Measurements from ENCODE around the gene RAPSN. TPM values are rescaled to one million over a fixed set of nuclear protein-coding genes. Genes with fewer than 3 reads are reported as not detected.

RAPSN gene
- total RNA-seq, 2 donors from 2014 or later, result 3.0 to 3.1 TPM

DNA sequence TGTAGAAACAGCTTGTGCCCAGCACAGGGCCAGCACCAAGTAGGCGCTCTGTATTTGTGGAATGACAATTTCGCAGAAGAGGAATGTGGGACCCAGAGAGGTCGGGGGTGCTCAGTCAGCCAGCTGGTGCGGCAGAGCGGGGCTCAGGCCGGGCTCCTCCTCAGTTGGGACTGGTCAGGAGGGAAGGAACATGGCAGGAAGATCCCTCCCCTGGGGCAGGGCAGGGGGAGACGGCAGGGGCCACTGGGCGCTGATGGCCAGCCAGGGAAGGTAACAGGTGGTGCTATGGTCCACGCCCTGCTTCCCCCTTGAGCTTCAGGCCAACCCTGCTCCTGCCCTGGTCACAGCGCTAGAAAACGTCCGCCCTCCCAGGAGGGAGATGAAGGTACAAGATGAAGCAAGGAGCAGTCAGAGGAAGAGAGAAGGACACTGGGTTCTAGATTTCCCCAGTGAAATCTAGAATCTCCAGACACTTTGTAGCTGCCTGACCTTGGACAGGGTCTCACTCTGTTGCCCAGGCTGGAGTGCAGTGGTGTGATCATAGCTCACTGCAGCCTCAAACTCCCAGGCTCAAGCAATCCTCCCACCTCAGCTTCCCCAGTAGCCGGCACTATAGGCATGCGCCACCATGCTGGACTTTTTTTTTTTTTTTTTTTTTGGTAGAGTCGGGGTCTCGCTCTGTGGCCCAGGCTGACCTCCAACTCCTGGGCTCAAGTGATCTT, 57.1 kb downstream of the RAPSN start:
- Mint-ChIP-seq H3K27me3 (no peaks in the 10 kb centered on the region), H3K27ac (peak overlapping the region; percentile 27), H3K4me3 (no peak overlapping the region), H3K36me3 (ENCODE audit: low read depth) (no peaks in the 10 kb centered on the region), H3K4me1 (peaks cover 22% of the 10 kb centered on the region)
- no peaks in the 10 kb centered on the region for H3K9me3 ChIP-seq (ENCODE audit: control insufficient read depth, low read length, poor library complexity, severe bottlenecking)
- DNase-seq (no peak), ATAC-seq (no peak)

DNA sequence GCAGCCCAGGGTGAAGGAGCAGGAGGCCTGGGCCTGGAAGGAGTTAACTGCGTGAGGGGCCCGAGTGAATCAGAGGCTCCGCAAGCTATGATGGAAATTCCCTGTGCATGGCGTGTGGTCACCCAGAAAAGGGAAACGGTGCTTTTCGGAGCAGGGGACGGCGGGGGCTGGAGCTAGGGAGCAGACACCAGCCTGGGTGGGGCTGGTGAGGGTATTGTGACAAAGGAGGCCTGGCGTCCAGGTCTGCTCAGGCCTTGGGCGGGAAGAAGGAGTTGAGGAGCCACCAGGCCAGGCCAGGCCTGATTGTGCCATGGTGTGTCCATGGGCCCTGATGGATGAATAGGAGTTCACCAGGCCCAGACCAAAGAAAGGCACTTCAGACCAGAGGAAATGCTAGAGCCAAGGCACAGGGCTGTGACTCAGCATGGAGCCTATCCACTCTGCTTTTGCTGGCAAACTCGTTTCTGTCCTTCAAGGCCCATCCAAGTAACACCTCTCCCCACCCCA, 57.8 kb downstream of the RAPSN start:
- Mint-ChIP-seq H3K27me3 (no peaks in the 10 kb centered on the region), H3K4me3 (no peak overlapping the region), H3K36me3 (ENCODE audit: low read depth) (no peaks in the 10 kb centered on the region), H3K27ac (peak overlapping the region; percentile 27), H3K4me1 (peaks cover 22% of the 10 kb centered on the region)
- no peaks in the 10 kb centered on the region for H3K9me3 ChIP-seq (ENCODE audit: control insufficient read depth, low read length, poor library complexity, severe bottlenecking)
- DNase-seq (no peak), ATAC-seq (peak; percentile 22)

DNA sequence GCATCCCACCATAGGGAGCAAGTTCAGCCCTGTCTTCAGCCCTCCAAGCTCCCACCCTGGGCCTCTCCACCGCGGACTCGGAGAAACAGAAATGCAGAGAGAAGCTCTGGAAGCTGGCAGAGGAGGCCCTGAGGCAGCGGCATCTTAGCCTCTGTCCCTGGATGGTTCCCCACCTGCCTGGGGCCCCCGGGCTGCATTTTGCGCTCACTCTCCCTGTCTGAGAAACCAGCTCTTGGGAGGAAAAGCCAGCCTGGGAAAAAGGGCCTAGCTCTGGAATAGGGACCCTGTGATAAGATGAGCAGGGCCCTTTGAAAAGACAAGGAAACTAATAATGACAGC, 58.5 kb downstream of the RAPSN start:
- no peak for DNase-seq
- Mint-ChIP-seq H3K4me1 (peaks cover 18% of the 10 kb centered on the region), H3K27me3 (no peaks in the 10 kb centered on the region), H3K36me3 (ENCODE audit: low read depth) (no peaks in the 10 kb centered on the region), H3K4me3 (no peak overlapping the region), H3K27ac (no peak overlapping the region)
- ATAC-seq, result no peak
- H3K9me3 ChIP-seq (ENCODE audit: control insufficient read depth, low read length, poor library complexity, severe bottlenecking), result no peaks in the 10 kb centered on the region

DNA sequence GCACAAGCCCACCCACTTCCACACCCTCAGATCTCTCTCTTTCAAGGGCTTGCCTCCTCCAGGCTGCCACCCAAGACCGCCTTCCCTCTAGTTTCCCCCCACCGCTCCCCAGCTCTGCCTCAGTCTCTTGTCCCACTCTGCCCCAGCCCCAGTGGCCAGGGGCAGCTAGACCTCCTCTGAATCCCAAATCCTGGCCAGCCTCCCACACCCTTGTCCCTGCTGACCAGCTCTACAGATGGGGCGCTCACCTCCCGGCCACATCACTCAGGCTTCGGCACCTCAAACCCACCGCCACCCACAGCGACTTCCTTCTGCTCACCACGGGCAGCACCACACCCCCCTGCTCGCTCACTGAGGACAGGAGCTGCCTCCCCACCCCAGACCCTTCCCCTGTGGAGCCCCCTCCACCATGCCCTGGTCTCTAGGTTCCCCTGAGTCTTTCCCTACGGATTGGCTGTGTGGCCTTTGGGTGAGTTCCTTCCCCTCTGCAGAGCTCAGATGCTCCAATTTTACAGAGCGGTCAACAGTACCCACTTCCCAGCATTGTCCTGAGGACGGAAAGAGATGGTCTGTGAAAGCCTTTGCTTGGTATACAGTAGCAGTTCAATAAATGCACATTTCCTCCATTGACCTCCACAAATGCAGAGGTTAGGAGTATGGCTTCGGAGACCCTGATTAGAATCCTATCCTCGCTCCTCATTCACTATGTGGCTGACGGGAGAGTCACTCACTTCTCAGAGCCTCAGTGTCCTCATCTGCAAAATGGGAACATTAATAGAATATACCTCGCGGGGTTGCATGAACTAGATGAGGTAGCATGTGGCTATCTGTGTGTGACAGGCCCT, 59.1 kb downstream of the RAPSN start:
- H3K27me3 Mint-ChIP-seq, result no peaks in the 10 kb centered on the region
- no peaks in the 10 kb centered on the region for H3K9me3 ChIP-seq (ENCODE audit: control insufficient read depth, low read length, poor library complexity, severe bottlenecking)
- H3K4me1 Mint-ChIP-seq, result peaks cover 16% of the 10 kb centered on the region
- ATAC-seq (no peak), DNase-seq (no peak)
- H3K36me3 Mint-ChIP-seq (ENCODE audit: low read depth), result no peaks in the 10 kb centered on the region
- peak overlapping the region; percentile 39 for H3K4me3 Mint-ChIP-seq
- H3K27ac Mint-ChIP-seq, result no peak overlapping the region

DNA sequence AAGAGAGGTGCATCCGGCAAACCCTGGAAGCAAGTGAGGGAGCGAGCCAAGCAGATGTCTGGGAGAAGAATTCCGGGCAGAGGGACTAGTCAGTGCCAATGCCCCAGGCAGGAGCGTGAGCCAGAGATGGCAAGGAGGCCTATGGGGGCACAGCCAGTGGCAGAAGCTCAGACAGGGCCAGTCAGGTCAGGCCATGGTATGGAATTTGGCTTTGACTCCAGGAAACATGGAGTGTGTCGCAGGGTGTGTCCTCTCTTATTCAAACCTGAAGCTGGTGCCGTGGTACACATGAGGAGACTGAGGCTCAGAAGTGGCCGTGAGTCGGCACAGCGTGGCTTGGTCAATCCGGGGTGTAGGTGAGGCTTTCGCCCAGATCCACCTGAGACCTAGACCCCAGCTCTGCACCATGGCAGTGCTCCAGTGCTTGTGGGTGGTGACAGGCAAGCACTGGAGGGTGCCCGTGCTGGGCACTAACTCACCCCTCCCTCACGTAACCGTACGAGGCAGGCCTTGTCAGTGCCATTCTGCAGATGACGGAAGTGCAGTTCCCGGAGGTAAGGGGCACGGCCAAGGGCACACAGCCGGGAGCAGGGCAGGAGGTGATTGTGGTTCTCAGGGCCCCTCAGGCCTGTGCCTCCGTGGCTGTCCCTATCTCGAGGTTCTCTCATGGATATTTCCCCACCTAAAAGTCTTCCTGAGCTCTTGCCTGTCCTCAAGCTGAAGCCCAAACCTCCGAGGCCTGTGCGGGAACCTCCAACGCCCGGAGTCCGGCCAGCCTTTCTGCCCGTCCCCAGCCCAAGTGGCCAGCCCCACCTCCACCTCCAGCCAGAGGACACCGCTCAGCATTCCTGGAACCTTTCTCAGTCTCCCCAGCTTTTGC, 60.0 kb downstream of the RAPSN start:
- ATAC-seq (no peak), DNase-seq (no peak)
- peak overlapping the region; percentile 39 for H3K4me3 Mint-ChIP-seq
- peaks cover 13% of the 10 kb centered on the region for H3K4me1 Mint-ChIP-seq
- no peaks in the 10 kb centered on the region for H3K36me3 Mint-ChIP-seq (ENCODE audit: low read depth)
- no peak overlapping the region for H3K27ac Mint-ChIP-seq
- H3K27me3 Mint-ChIP-seq, result no peaks in the 10 kb centered on the region
- H3K9me3 ChIP-seq (ENCODE audit: control insufficient read depth, low read length, poor library complexity, severe bottlenecking), result no peaks in the 10 kb centered on the region

DNA sequence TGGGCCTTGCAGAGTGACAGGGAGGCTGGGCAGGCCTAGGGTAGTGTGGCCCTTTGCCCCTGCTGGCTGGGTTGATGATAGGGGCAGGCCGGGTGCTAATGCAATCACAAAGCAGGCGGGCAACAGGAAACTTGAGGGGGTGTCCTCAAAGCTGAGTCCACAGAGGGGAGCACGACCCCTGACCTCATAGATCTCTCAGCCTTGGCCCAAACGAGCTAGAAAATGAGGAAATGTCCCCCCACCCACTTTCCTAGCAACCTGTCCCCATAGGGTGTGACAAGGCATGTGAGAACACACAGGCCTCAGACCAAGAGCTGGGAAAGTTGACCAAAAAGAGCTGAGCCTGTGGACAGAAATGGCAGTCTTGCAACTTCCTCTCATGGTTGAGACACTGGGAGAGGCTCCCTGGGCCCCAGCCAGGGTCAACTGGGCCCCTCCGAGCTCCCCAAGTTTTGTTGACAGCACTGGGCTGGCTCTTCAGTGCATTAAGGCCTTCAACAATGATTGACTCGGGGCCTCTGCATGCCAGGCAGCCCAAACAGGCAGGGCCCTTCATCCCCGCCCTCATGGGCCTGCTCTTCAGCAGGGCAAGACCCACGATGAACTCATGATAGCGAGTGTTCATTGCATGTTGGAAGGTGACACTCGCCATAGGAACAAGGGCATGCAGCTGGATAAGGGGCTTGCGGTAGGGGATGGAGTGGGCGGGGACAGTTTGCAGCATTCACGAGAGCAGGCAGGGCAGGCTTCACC, 60.8 kb downstream of the RAPSN start:
- no peak for ATAC-seq
- H3K4me3 Mint-ChIP-seq, result no peak overlapping the region
- DNase-seq, result no peak
- H3K9me3 ChIP-seq (ENCODE audit: control insufficient read depth, low read length, poor library complexity, severe bottlenecking), result no peaks in the 10 kb centered on the region
- H3K27me3 Mint-ChIP-seq, result no peaks in the 10 kb centered on the region
- H3K36me3 Mint-ChIP-seq (ENCODE audit: low read depth), result no peaks in the 10 kb centered on the region
- peaks cover 11% of the 10 kb centered on the region for H3K4me1 Mint-ChIP-seq
- no peak overlapping the region for H3K27ac Mint-ChIP-seq

Other genes starting within 250 kb of the RAPSN start
- gene DDB2, start 234.2 kb downstream of the RAPSN start, total RNA-seq, result 10 to 100 TPM; 75.3 to 77.0 TPM
- gene ACP2, start 200.3 kb downstream of the RAPSN start, total RNA-seq, result 10 to 100 TPM; 19.6 to 23.1 TPM
- gene NR1H3, start 191.1 kb downstream of the RAPSN start, total RNA-seq, result 1 to 10 TPM; 2.2 to 4.3 TPM
- gene MADD, start 179.0 kb downstream of the RAPSN start, total RNA-seq, result 100 to 1,000 TPM; 155 to 209 TPM
- under 1 TPM in 1 of 2 donors, not detected in 1; 0.10 TPM for gene MYBPC3, start 96.4 kb downstream of the RAPSN start, total RNA-seq
- 10 to 100 TPM in 1 of 2 donors, 1 to 10 TPM in 1; 4.9 to 14.9 TPM for gene SPI1, start 70.6 kb downstream of the RAPSN start, total RNA-seq
- gene SLC39A13, start 40.5 kb downstream of the RAPSN start, total RNA-seq, result 10 to 100 TPM; 31.6 to 31.8 TPM
- gene PSMC3, start 22.7 kb downstream of the RAPSN start, total RNA-seq, result 10 to 100 TPM; 47.8 to 55.2 TPM
- gene CELF1, start 104.0 kb upstream of the RAPSN start, total RNA-seq, result 100 to 1,000 TPM; 113 to 127 TPM
- 10 to 100 TPM; 19.2 to 23.8 TPM for gene PTPMT1, start 116.5 kb upstream of the RAPSN start, total RNA-seq
- gene KBTBD4, start 129.8 kb upstream of the RAPSN start, total RNA-seq, result 10 to 100 TPM; 20.0 to 23.7 TPM
- gene NDUFS3, start 129.9 kb upstream of the RAPSN start, total RNA-seq, result 10 to 100 TPM; 90.6 to 92.4 TPM
- gene FAM180B, start 137.5 kb upstream of the RAPSN start, total RNA-seq, result under 1 TPM; 0.23 to 0.47 TPM
- 1 to 10 TPM; 1.1 to 1.6 TPM for gene C1QTNF4, start 145.3 kb upstream of the RAPSN start, total RNA-seq
- 10 to 100 TPM; 19.9 to 22.5 TPM for gene MTCH2, start 193.4 kb upstream of the RAPSN start, total RNA-seq

Data from T-helper 17 cell (primary cell).